Karpas-422 (cell line): Measurements from ENCODE around the gene SNX30. TPM values are rescaled to one million over a fixed set of nuclear protein-coding genes. Genes with fewer than 3 reads are reported as not detected.

Experiments
- DNase-seq: peaks from one replicate; pipeline ENCODE4 v3.0.0-alpha.2; 2015
- H2AFZ ChIP-seq: fragments of 200-600 bp; sonication (generic); 2 replicates; pipeline ENCODE4 v1.6.1; 2014; ENCODE audit warnings: antibody characterized with exemption, low read length, mixed read lengths
- H3K27ac ChIP-seq: fragments of 200-600 bp; sonication (generic); 2 replicates; pipeline ENCODE4 v1.5.1; 2014; ENCODE audit warnings: mild to moderate bottlenecking, low read length, moderate library complexity
- H3K27me3 ChIP-seq: fragments of 200-600 bp; sonication (generic); 2 replicates; pipeline ENCODE4 v1.6.1; 2014; ENCODE audit warnings: low read length, mixed read lengths
- H3K36me3 ChIP-seq: fragments of 200-600 bp; sonication (generic); 2 replicates; pipeline ENCODE4 v1.6.1; 2014; ENCODE audit warnings: low read length, mixed read lengths; ENCODE audit not compliant: insufficient read depth
- H3K4me1 ChIP-seq: fragments of 200-600 bp; sonication (generic); 2 replicates; pipeline ENCODE4 v1.6.1; 2014; ENCODE audit warnings: mild to moderate bottlenecking, low read length, mixed read lengths
- H3K4me2 ChIP-seq: fragments of 200-600 bp; sonication (generic); 2 replicates; pipeline ENCODE4 v1.6.1; 2014; ENCODE audit warnings: low read length, low read depth, mild to moderate bottlenecking; ENCODE audit not compliant: poor library complexity, severe bottlenecking
- H3K4me3 ChIP-seq: fragments of 200-600 bp; sonication (generic); 2 replicates; pipeline ENCODE4 v1.5.1; 2014; ENCODE audit warnings: mild to moderate bottlenecking, antibody characterized with exemption, low read length, mixed read lengths
- H3K79me2 ChIP-seq: fragments of 200-600 bp; sonication (generic); 2 replicates; pipeline ENCODE4 v1.6.1; 2014; ENCODE audit warnings: mild to moderate bottlenecking, low read length, mixed read lengths
- H3K9ac ChIP-seq: fragments of 200-600 bp; sonication (generic); 2 replicates; pipeline ENCODE4 v1.6.0; 2014; ENCODE audit warnings: low read length
- H3K9me2 ChIP-seq: fragments of 200-600 bp; sonication (generic), shearing (Covaris generic); replicated peaks from 2 replicates; pipeline ENCODE4 v1.6.0; 2014; ENCODE audit warnings: mild to moderate bottlenecking, low read length, moderate library complexity; ENCODE audit not compliant: insufficient read depth
- H3K9me3 ChIP-seq: fragments of 300-700, 200-600 bp; sonication (generic); 2 replicates; pipeline ENCODE4 v1.6.1; 2014; ENCODE audit warnings: low read length, mixed read lengths
- H4K20me1 ChIP-seq: fragments of 200-600 bp; sonication (generic); 2 replicates; pipeline ENCODE4 v1.6.1; 2014; ENCODE audit warnings: mild to moderate bottlenecking, antibody characterized with exemption, low read length, low read depth; ENCODE audit not compliant: insufficient read depth
- total RNA-seq: library from RNA; depleted of rRNA; stranded (reverse); fragments of >200 nt; shearing (Covaris generic); gene quantifications from 2 replicates; pipeline ENCODE4 v1.2.3, GENCODE V29; 2014; ENCODE audit warnings: low replicate concordance; rRNA removed

SNX30 gene, protein sequence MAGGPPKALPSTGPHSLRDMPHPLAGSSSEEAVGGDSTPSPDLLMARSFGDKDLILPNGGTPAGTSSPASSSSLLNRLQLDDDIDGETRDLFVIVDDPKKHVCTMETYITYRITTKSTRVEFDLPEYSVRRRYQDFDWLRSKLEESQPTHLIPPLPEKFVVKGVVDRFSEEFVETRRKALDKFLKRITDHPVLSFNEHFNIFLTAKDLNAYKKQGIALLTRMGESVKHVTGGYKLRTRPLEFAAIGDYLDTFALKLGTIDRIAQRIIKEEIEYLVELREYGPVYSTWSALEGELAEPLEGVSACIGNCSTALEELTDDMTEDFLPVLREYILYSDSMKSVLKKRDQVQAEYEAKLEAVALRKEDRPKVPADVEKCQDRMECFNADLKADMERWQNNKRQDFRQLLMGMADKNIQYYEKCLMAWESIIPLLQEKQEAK
- 41.1 and 43.8 TPM in 2 replicates for total RNA-seq

DNA sequence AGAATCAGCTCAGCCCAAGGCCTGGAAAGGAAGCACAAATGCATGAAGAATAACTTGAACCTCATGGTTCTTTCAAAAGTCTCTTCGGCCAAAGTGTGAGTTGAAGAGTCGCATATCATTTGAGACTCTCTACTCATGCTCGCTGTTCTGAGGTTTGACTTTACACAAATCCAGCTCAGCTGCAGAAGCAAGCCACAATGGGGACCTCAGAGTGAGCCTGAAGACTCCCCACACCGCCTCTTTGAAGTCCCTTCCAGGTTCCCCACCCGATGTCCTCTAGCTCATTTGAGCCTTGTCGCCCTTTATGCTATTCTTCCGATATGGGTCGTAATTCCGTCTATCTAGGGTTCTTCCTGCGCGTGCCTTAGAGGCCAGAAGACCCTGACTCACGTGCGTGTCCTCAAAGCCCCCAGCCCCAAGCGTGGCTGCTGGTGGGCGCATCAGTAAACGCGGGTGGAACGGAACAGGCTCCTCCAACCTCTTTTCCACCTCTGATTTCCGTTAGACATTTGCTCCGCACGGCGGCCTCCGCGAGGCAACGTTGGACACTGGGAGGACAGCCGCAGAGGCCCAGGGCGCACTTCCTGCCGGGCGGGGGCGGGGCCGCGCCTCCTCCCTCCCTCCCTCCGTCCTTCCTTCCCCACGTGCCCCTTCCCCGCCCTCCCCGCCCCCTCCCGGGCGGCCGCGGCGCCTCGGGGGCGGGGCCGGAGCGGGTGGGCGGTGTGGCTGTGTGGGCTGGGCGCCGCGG lies at the start of gene SNX30:
SNX30 (plus strand) TSS at position 745 of the 748 bp plus-strand sequence. CDS start 242 bp downstream, outside the sequence.
- 0 out of 2 replicates have a peak within 1 kb of the TSS, but pooled peaks have one; percentile 1 for H2AFZ ChIP-seq
- no peaks in the 10 kb centered on the region for H3K9me2 ChIP-seq
- peak within 1 kb of the TSS; percentile 91 for H3K4me3 ChIP-seq
- H3K36me3 ChIP-seq = no peaks in the 10 kb centered on the region
- H3K9ac ChIP-seq = peak within 1 kb of the TSS; percentile 92
- peak within 1 kb of the TSS; percentile 88 for H3K4me2 ChIP-seq
- no peaks in the 10 kb centered on the region for H3K9me3 ChIP-seq
- peak within 1 kb of the TSS; percentile 82 for H3K27ac ChIP-seq
- peaks cover 61% of the 10 kb centered on the region for H3K79me2 ChIP-seq
- 0 out of 2 replicates have a peak, but pooled peaks cover 5% of the 10 kb centered on the region for H4K20me1 ChIP-seq
- H3K4me1 ChIP-seq = peaks cover 51% of the 10 kb centered on the region
- H3K27me3 ChIP-seq = no peaks in the 10 kb centered on the region
- peak; percentile 96 for DNase-seq

DNA sequence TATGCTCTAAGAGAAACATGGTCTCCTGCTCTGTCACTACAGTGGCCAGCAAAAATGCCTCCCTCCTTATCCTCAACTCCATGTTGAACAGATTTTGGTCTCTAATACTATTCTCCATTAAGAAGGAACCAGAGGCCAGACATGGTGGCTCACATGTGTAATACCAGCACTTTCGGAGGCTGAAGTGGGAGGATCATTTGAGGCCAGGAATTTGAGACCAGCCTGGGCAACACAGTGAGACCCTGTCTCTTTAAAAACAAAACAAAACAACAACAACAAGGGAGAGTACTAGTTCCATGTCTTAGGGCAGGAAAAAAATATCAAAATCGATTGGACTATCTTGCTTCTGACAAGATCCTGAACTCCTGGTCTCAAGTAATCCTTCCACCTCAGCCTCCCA lies 47.3 kb upstream of the SNX30 start:
- Histone ChIP-seq H3K9ac (no peak overlapping the region), H3K36me3 (peaks cover 22% of the 10 kb centered on the region; the same call in 1 of the 2 replicates), H3K79me2 (peaks cover 92% of the 10 kb centered on the region)

DNA sequence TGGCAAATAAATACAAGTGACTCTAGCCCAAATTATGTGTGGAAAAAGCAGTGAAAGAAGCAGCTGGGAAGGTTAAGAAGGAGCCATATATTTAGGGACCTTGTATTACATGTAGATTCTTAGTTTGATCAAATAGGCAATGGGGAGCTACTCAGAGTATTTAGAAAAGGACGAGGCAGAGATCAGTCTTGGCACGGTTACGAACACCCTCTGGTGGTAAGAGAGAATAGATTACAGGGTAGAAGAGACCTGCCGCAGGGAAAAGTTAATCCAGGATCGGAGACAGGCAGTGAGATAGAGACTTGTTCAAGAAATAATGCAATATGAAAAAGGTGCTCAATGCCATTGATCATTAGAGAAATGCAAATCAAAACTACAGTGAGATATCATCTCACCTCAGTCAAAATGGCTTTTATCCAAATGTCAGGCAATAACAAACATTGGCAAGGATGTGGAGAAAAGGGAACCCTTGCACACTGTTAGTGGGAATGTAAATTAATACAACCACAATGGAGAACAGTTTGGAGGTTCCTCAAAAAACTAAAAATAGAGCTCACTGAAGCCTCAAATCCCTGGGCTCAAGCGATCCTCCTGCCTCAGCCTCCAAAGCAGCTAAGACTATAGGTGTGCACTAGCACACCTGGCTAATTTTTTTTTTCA lies 44.7 kb upstream of the SNX30 start:
- no peak overlapping the region for H3K4me3 ChIP-seq
- peak; percentile 50 for DNase-seq
- peaks cover 94% of the 10 kb centered on the region for H3K79me2 ChIP-seq
- no peak overlapping the region for H3K9ac ChIP-seq
- no peaks in the 10 kb centered on the region for H4K20me1 ChIP-seq
- no peaks in the 10 kb centered on the region for H3K9me2 ChIP-seq
- no peaks in the 10 kb centered on the region for H3K9me3 ChIP-seq
- peaks cover 26% of the 10 kb centered on the region for H3K4me1 ChIP-seq
- H3K27ac ChIP-seq = no peak overlapping the region
- peaks cover 35% of the 10 kb centered on the region; the same call in 1 of the 2 replicates for H3K36me3 ChIP-seq
- no peaks in the 10 kb centered on the region for H3K27me3 ChIP-seq
- no peak overlapping the region for H2AFZ ChIP-seq
- no peak overlapping the region for H3K4me2 ChIP-seq

More for the DNA sequence above, 47.3 kb upstream of the SNX30 start:
- Histone ChIP-seq H3K27me3 (no peaks in the 10 kb centered on the region), H3K4me3 (no peak overlapping the region), H3K9me3 (no peaks in the 10 kb centered on the region), H3K4me2 (no peak overlapping the region), H3K27ac (no peak overlapping the region), H3K4me1 (peaks cover 14% of the 10 kb centered on the region), H2AFZ (no peak overlapping the region), H4K20me1 (no peaks in the 10 kb centered on the region), H3K9me2 (no peaks in the 10 kb centered on the region)
- DNase-seq = no peak

- Histone ChIP-seq H3K9me2 (no peaks in the 10 kb centered on the region), H3K79me2 (peaks cover 95% of the 10 kb centered on the region), H3K4me1 (peaks cover 43% of the 10 kb centered on the region), H3K9me3 (no peaks in the 10 kb centered on the region), H2AFZ (no peak overlapping the region), H3K36me3 (peaks cover 34% of the 10 kb centered on the region; the same call in 1 of the 2 replicates), H3K27ac (0 out of 2 replicates have a peak overlapping the region, but pooled peaks have one; percentile 17), H4K20me1 (no peaks in the 10 kb centered on the region), H3K4me3 (no peak overlapping the region), H3K27me3 (no peaks in the 10 kb centered on the region), H3K9ac (no peak overlapping the region), H3K4me2 (peak overlapping the region; percentile 28)
- peak; percentile 65 for DNase-seq
These were observed 39.4 kb upstream of the SNX30 start for GRCh38 chr9:112711050-112711689.

DNA sequence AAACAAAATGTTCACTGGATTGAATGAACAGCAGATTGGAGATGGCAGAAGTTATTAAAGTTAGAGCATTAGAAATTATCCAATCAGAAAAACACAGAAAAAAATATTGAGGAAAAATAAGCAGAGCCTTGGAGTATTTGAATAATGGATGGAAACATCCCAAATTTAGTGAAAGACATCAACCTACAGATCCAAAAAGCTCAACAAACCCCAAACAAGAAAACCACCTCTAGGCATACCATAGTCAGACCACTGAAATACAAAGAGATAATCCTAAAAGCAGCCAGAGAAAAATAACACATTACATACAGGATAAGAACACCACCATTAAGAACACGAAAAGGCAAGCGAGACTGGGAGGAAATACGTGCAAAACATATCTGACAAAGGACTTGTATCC lies 37.9 kb upstream of the SNX30 start:
- no peak for DNase-seq
- H3K9me2 ChIP-seq = no peaks in the 10 kb centered on the region
- peaks cover 95% of the 10 kb centered on the region for H3K79me2 ChIP-seq
- no peak overlapping the region for H2AFZ ChIP-seq
- H3K4me1 ChIP-seq = peaks cover 53% of the 10 kb centered on the region
- no peaks in the 10 kb centered on the region for H3K27me3 ChIP-seq
- no peaks in the 10 kb centered on the region for H3K9me3 ChIP-seq
- H3K27ac ChIP-seq = no peak overlapping the region
- H3K4me2 ChIP-seq = peak overlapping the region; percentile 10
- H3K4me3 ChIP-seq = no peak overlapping the region
- H3K36me3 ChIP-seq = peaks cover 34% of the 10 kb centered on the region; the same call in 1 of the 2 replicates
- H4K20me1 ChIP-seq = no peaks in the 10 kb centered on the region
- H3K9ac ChIP-seq = no peak overlapping the region

DNA sequence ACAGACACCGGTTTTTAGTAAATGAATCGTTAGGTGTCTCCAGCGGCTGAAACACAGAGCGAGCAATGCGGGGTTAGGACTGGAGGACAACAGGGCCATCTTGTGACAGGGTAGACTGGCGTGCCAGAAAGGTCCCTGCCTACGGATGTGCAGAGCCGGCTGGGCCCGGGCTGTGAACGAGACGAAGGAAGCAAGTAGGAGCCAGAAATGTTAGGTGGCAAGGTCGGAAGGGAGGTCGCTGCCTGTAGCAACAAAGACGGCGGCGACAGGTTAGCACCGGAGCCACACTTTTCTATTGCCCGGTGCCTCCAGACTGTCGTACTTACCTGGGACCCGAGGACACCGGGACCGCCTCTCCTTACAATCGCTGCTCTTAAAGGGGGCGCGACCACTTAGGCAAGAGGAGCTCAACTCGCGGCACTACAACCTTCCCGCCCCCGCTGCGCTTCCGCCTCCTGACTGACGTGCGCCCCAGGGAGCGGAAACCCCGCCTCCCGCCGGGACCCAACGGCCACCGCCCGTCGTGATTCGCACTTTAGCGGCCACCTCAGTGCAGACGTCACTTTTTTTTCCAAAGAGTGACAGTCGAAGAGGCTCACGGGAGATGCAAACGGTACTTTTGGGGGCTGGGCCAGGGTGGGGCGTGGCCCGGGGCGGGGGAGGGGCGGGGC lies 32.8 kb upstream of the SNX30 start, which contains the start of gene INIP:
INIP (minus strand) TSS at position 457 of the 671 bp plus-strand sequence. CDS start 1,632 bp downstream, outside the sequence.
- H3K4me2 ChIP-seq = peak within 1 kb of the TSS; percentile 88
- peak within 1 kb of the TSS; percentile 87 for H3K4me3 ChIP-seq
- H3K27ac ChIP-seq = peak within 1 kb of the TSS; percentile 85
- no peaks in the 10 kb centered on the region for H3K9me2 ChIP-seq
- peak within 1 kb of the TSS; percentile 78 for H3K9ac ChIP-seq
- peak; percentile 100 for DNase-seq
- no peaks in the 10 kb centered on the region for H4K20me1 ChIP-seq
- H3K27me3 ChIP-seq = no peaks in the 10 kb centered on the region
- H3K79me2 ChIP-seq = peaks cover 44% of the 10 kb centered on the region
- H3K9me3 ChIP-seq = no peaks in the 10 kb centered on the region
- peaks cover 3% of the 10 kb centered on the region; the same call in 1 of the 2 replicates for H3K36me3 ChIP-seq
- peaks cover 39% of the 10 kb centered on the region for H3K4me1 ChIP-seq
- H2AFZ ChIP-seq = peak within 1 kb of the TSS; percentile 60; the same call in 1 of the 2 replicates

DNA sequence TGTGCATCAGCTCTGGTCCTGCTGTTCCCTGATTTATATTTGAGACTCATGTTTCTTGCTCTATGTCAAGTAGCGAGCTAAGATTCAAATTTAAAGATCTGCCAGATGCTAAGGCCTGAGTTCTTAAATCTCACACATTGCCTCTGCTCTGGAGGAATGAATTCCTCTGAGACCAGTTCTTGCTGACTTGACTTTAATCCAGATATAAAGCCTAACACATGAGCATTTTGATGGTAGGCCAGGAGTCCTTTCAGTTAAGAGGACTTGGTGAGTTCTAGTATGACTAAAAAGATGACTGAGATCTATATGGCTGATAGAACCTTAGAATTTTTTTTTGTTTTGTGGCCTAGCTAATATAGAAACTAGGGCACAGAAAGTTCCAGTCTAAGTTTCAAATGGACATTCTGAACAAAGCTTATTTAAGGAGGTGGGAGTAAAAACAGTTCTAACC lies 31.3 kb upstream of the SNX30 start:
- Histone ChIP-seq H3K4me2 (peak overlapping the region; percentile 85), H4K20me1 (no peaks in the 10 kb centered on the region), H3K9me3 (no peaks in the 10 kb centered on the region), H3K9ac (peak overlapping the region; percentile 8; the same call in 1 of the 2 replicates), H3K4me3 (0 out of 2 replicates have a peak overlapping the region, but pooled peaks have one; percentile 2), H2AFZ (no peak overlapping the region; the same call in 1 of the 2 replicates), H3K27me3 (no peaks in the 10 kb centered on the region), H3K79me2 (peaks cover 30% of the 10 kb centered on the region), H3K36me3 (no peaks in the 10 kb centered on the region), H3K27ac (peak overlapping the region; percentile 69), H3K9me2 (no peaks in the 10 kb centered on the region), H3K4me1 (peaks cover 39% of the 10 kb centered on the region)
- peak; percentile 52 for DNase-seq
